NT2/D1 (cell line): Measurements from ENCODE around the gene VTN.

Experiments
- SUZ12 ChIP-seq: IDR thresholded peaks from 2 replicates; pipeline ENCODE4 v1.6.1; 2011; ENCODE audit not compliant: insufficient read length, insufficient read depth; ENCODE audit errors: extremely low read depth
- YY1 ChIP-seq: IDR thresholded peaks from 2 replicates; pipeline ENCODE4 v1.6.1; 2011; ENCODE audit not compliant: insufficient read length, insufficient read depth
- ZNF274 ChIP-seq: IDR thresholded peaks from 2 replicates; pipeline ENCODE4 v1.6.1; 2011; ENCODE audit warnings: mild to moderate bottlenecking, low read depth, low read length

DNA sequence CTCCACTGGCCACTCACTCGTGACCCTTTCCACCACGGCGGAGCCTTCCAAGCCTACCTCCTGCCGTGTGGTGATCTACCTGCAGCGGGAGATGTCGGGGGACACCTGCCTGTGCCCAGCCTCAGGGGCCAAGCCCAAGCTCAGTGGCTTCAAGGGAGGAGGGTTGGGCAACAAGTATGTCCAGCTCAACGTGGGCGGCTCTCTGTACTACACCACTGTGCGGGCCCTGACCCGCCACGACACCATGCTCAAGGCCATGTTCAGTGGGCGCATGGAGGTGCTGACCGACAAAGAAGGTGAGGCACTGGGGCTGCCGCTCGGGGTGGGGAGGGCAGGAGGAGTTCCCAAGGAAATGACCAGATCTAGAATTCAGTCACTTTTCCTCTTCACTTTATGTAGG lies 30.7 kb downstream of the VTN start:
- TF ChIP-seq YY1 (no peak), ZNF274 (no peak), SUZ12 (no peak)
